AG10803 (cell line): Measurements from ENCODE around the gene PTPRE.

ENCODE experiments used
- DNase-seq: peaks from one replicate; pipeline ENCODE4 v3.0.0; 2010; ENCODE audit warnings: low read depth
- H3K4me3 ChIP-seq: 2 replicates; pipeline ENCODE4 v1.5.1; 2011; ENCODE audit warnings: mild to moderate bottlenecking, low read length, control low read depth
- CTCF ChIP-seq: conservative IDR thresholded peaks from 2 replicates; pipeline ENCODE4 v1.5.1; 2011; ENCODE audit warnings: mild to moderate bottlenecking, low read length, control low read depth, inconsistent platforms

The PTPRE gene

GRCh38 chr10:127943336-127943910, 36.5 kb downstream of the PTPRE start:
- H3K4me3 ChIP-seq: no peak overlapping the region
- no peak for TF ChIP-seq CTCF
- DNase-seq: no peak

- no peak for DNase-seq
Observed at GRCh38 chr10:127944256-127944655, 37.4 kb downstream of the PTPRE start.

GRCh38 chr10:127945341-127945758, 38.4 kb downstream of the PTPRE start:
- DNase-seq: peak; percentile 16
- TF ChIP-seq CTCF: no peak
- H3K4me3 ChIP-seq: no peak overlapping the region

More at GRCh38 chr10:127944256-127944655, 37.4 kb downstream of the PTPRE start:
- no peak for TF ChIP-seq CTCF
- H3K4me3 ChIP-seq: no peak overlapping the region

- H3K4me3 ChIP-seq: no peak overlapping the region
- TF ChIP-seq CTCF: no peak
- DNase-seq: no peak
Observed at GRCh38 chr10:127945948-127946711, 39.2 kb downstream of the PTPRE start.

- H3K4me3 ChIP-seq: no peak overlapping the region
- no peak for DNase-seq
- no peak for TF ChIP-seq CTCF
Observed at GRCh38 chr10:127947211-127947610, 40.3 kb downstream of the PTPRE start.

GRCh38 chr10:127948791-127949190, 41.9 kb downstream of the PTPRE start:
- no peak for DNase-seq
- no peak for TF ChIP-seq CTCF
- no peak overlapping the region for H3K4me3 ChIP-seq

- DNase-seq: no peak
- TF ChIP-seq CTCF: no peak
- H3K4me3 ChIP-seq: no peak overlapping the region
Observed at GRCh38 chr10:127949831-127950230, 42.9 kb downstream of the PTPRE start.
